ENCODE results near the gene ANO2. TPM values are rescaled to one million over a fixed set of nuclear protein-coding genes. Genes with fewer than 3 reads are reported as not detected.
"Not testable (repeated sequence)": the region's sequence is repeated elsewhere in the genome, so short reads cannot be mapped to it uniquely, and the experiment has no call there.

The ANO2 gene
- total RNA-seq, 2 experiments from 2014 or later = not detected

DNA sequence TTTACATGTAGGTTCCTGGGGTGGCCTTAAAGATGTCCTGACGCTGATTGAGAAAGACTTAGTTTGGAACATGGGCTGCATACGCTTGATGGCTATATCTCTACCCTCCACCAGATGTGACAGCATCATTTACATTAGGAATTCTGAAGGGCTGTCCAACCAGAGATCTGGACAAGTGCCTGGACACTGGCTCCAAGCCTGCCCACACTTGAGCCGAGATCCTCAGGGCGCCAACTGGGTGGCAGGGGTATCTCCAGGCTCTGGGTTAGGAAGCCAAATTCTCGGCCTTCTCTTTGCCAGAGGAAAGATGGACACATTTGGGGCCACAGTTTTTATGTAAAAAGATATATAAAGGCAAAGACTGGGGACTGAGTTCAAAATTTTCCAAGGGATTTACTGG is 266.9 kb downstream of the ANO2 start:
- CTCF ChIA-PET = no interaction called here
- H3K4me3 Mint-ChIP-seq = no peak overlapping the region
- H3K9me3 Mint-ChIP-seq = no peaks in the 10 kb centered on the region
- TF ChIP-seq, protein P1, sequence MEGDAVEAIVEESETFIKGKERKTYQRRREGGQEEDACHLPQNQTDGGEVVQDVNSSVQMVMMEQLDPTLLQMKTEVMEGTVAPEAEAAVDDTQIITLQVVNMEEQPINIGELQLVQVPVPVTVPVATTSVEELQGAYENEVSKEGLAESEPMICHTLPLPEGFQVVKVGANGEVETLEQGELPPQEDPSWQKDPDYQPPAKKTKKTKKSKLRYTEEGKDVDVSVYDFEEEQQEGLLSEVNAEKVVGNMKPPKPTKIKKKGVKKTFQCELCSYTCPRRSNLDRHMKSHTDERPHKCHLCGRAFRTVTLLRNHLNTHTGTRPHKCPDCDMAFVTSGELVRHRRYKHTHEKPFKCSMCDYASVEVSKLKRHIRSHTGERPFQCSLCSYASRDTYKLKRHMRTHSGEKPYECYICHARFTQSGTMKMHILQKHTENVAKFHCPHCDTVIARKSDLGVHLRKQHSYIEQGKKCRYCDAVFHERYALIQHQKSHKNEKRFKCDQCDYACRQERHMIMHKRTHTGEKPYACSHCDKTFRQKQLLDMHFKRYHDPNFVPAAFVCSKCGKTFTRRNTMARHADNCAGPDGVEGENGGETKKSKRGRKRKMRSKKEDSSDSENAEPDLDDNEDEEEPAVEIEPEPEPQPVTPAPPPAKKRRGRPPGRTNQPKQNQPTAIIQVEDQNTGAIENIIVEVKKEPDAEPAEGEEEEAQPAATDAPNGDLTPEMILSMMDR (IDR thresholded peaks at IDR 0.05) = no peak
- no peaks in the 10 kb centered on the region for H3K4me1 Mint-ChIP-seq (ENCODE audit: low read depth)
- H3K27me3 Mint-ChIP-seq = peaks cover 9% of the 10 kb centered on the region
- no peak overlapping the region for H3K27ac Mint-ChIP-seq
- intact Hi-C loops (cut with micrococcal nuclease) = no loop called here
- ATAC-seq (no peak), DNase-seq (no peak)
- no peaks in the 10 kb centered on the region for H3K36me3 Mint-ChIP-seq (ENCODE audit: low read depth)
- POLR2A ChIA-PET = no interaction called here

DNA sequence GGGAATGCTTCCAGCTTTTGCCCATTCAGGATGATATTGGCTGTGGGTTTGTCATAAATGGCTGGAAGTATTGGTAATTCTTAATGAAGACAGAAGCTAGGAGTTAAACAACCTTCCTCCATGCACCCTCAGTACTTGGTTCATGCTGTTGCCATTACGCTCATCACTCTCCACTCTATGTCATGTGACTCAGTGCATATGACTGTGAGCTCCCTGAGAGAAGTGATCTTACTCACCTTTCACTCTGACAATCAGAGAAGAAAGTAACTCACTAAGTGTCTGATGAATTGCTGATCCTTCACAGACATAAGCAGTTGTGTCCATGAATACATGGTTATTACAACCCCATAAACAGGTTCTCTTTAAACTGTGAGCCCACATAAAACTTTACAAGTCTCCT is 275.4 kb downstream of the ANO2 start:
- POLR2A ChIA-PET, ATAC-seq: not testable (repeated sequence)

DNA sequence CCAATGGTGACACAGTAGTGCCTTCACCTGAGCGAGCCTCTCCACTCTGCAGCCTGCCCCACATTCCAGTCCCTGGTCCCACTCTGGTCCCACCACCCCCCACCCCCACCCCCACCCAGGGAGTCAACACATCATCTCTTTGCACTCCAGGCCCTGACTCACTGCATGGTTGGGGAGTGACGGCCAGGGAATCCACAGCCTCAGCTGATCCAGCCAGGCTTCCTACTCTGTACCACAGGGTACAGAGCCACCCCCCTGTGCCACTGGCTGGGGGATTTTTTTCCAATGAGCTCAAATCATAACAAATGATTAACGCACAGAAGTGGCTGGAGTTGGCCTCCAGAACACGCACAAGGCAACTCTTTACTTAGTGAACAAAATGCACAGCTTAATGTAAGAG is 279.4 kb downstream of the ANO2 start:
- no peak overlapping the region for H3K4me3 Mint-ChIP-seq
- no peak overlapping the region for H3K27ac Mint-ChIP-seq
- ChIA-PET POLR2A (no interaction called here), CTCF (no interaction called here)
- H3K9me3 Mint-ChIP-seq = no peaks in the 10 kb centered on the region
- ATAC-seq (no peak), DNase-seq (no peak)
- H3K4me1 Mint-ChIP-seq (ENCODE audit: low read depth) = no peaks in the 10 kb centered on the region
- peaks cover 2% of the 10 kb centered on the region for H3K27me3 Mint-ChIP-seq
- intact Hi-C loops (cut with micrococcal nuclease) = no loop called here
- TF ChIP-seq, protein P1 (IDR thresholded peaks at IDR 0.05) = no peak
- H3K36me3 Mint-ChIP-seq (ENCODE audit: low read depth) = no peaks in the 10 kb centered on the region

More for the DNA sequence above, 275.4 kb downstream of the ANO2 start:
- intact Hi-C loops (cut with micrococcal nuclease); H3K4me1 Mint-ChIP-seq (ENCODE audit: low read depth); CTCF ChIA-PET; H3K27me3 Mint-ChIP-seq; H3K9me3 Mint-ChIP-seq; DNase-seq; H3K4me3 Mint-ChIP-seq; H3K27ac Mint-ChIP-seq; H3K36me3 Mint-ChIP-seq (ENCODE audit: low read depth): not testable (repeated sequence)

DNA sequence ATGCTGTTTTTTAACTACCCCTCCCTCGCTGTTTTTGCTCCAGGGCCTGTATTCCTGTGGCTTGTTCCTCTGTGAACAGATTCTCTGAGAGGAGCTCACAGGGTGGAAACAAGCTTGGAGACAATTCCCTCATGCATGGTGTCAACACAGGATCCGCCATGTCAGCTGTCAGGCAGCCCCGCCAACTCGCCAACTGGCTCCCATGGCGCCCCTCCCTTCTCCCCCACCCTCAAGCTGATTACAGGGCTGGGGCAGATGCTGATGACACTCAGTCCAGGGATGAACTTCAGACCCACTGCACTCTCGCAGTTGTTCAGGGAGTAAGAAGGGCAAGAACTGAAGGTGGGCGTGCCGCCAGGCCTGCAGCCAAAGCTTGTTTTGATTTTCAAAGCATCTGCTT is 283.2 kb downstream of the ANO2 start:
- Mint-ChIP-seq H3K4me1 (ENCODE audit: low read depth) (no peaks in the 10 kb centered on the region), H3K36me3 (ENCODE audit: low read depth) (no peaks in the 10 kb centered on the region), H3K4me3 (no peak overlapping the region), H3K27ac (no peak overlapping the region), H3K9me3 (no peaks in the 10 kb centered on the region), H3K27me3 (no peaks in the 10 kb centered on the region)
- ChIA-PET POLR2A (no interaction called here), CTCF (interaction anchor here (1.3 kb wide), 1 partner anchor 28 kb away, joined by 3 read pairs; no protein-coding TSS in a partner anchor)
- intact Hi-C loops (cut with micrococcal nuclease) = no loop called here
- ATAC-seq (no peak), DNase-seq (no peak)
- TF ChIP-seq, protein P1 (IDR thresholded peaks at IDR 0.05) = no peak

DNA sequence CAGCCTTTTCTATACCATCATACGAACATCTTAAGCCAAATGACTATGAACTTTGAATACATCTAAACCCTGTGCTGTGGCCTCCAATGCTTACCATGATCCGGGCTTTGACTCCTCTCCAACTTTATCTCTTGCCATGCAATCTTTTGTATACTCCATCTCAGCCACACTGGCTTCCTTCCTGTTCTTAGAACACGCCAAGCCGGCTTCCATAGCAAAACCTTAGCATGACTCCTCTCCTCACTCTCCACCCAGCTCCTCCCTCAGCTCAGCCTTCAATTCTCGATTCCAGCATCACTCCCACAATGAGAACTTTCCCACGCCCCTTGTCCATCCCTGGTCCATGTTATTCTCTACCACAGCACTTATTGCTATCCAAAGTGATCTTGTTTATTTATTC is 284.8 kb downstream of the ANO2 start:
- TF ChIP-seq, protein P1 (IDR thresholded peaks at IDR 0.05) = no peak
- H3K9me3 Mint-ChIP-seq = no peaks in the 10 kb centered on the region
- ChIA-PET POLR2A (interaction anchor here (1.1 kb wide), 1 partner anchor 8 kb away, joined by 3 read pairs; no protein-coding TSS in a partner anchor), CTCF (no interaction called here)
- no peak for DNase-seq
- H3K4me1 Mint-ChIP-seq (ENCODE audit: low read depth) = no peaks in the 10 kb centered on the region
- H3K27ac Mint-ChIP-seq = no peak overlapping the region
- ATAC-seq = no peak
- H3K36me3 Mint-ChIP-seq (ENCODE audit: low read depth) = no peaks in the 10 kb centered on the region
- no peak overlapping the region for H3K4me3 Mint-ChIP-seq
- intact Hi-C loops (cut with micrococcal nuclease) = no loop called here
- H3K27me3 Mint-ChIP-seq = no peaks in the 10 kb centered on the region

DNA sequence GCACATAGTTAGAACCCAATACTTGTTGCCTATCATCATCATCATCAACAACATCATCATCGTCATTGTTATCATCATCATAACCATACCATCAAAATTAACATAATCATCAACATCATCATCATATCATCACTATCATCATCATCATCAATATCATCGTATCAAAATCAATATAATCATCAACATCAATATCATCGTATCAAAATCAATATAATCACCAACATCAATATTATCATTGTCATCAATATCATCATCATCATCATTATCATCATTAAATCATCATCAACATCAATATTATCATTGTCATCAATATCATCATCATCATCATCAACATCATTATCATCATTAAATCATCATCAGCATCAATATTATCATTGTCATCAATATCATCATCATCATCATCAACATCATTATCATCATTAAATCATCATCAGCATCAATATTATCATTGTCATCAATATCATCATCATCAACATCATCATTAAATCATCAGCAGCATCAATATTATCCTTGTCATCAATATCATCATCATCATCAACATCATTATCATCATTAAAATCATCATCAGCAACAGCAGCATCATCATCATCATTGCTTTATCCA is 286.6 kb downstream of the ANO2 start:
- H3K27me3 Mint-ChIP-seq; H3K27ac Mint-ChIP-seq; H3K9me3 Mint-ChIP-seq; ATAC-seq; POLR2A ChIA-PET; H3K36me3 Mint-ChIP-seq (ENCODE audit: low read depth); intact Hi-C loops (cut with micrococcal nuclease); DNase-seq; CTCF ChIA-PET; H3K4me1 Mint-ChIP-seq (ENCODE audit: low read depth); H3K4me3 Mint-ChIP-seq: not testable (repeated sequence)

Data from activated CD8-positive, alpha-beta T cell treated with anti-CD3 and anti-CD28 coated beads for 36 hours (primary cell).